Measurements from ENCODE around the gene TRIM14. TPM values are rescaled to one million over a fixed set of nuclear protein-coding genes. Genes with fewer than 3 reads are reported as not detected.
A peak's percentile ranks its signal among the peaks of the same experiment; 100 is the strongest.

TRIM14 gene
- total and polyA plus RNA-seq, 7 experiments from 2014 or later, result 54.1 to 114 (median 79.7) TPM

- intact Hi-C loops (cut with micrococcal nuclease), result loop anchor here (5.0 kb wide), 3 partner anchors 118 to 1683 kb away; partner anchors contain the start of genes ANP32B (in 1 of the 2), NCBP1 (in 1 of the 2), TSTD2 (in 1 of the 2) and ZNF367 (in 1 of the 2)
- no peak for DNase-seq
- Histone ChIP-seq H3K4me1 (ENCODE audit: control insufficient read depth in 2 of 2, insufficient read depth in 2 of 2, low read length in 2 of 2) (peaks cover 76 to 78% of the 10 kb centered on the region in 2 donors), H3K27me3 (ENCODE audit: control insufficient read depth in 2 of 2, insufficient read depth in 2 of 2, low read length in 2 of 2) (no peaks in the 10 kb centered on the region), H3K36me3 (ENCODE audit: control insufficient read depth in 2 of 3, insufficient read depth in 3 of 3, low read length in 3 of 3) (peaks cover 3 to 41% (median 4%) of the 10 kb centered on the region in 3 experiments), H3K4me3 (ENCODE audit: low read length) (no peak overlapping the region), H3K9me3 (ENCODE audit: control insufficient read depth in 2 of 3, low read length in 3 of 3) (no peaks in the 10 kb centered on the region), H3K27ac (ENCODE audit: low read depth, low read length) (peak overlapping the region; percentile 72)
- no peak for ATAC-seq
- H3K9me3 Mint-ChIP-seq, result peaks cover 0 to 4% (median 0%) of the 10 kb centered on the region in 11 donors
- H3K36me3 Mint-ChIP-seq, result peaks cover 13 to 61% (median 35%) of the 10 kb centered on the region in 5 donors
- peaks cover 47 to 96% (median 87%) of the 10 kb centered on the region in 7 donors for H3K4me1 Mint-ChIP-seq
- peak overlapping the region; percentile 37 to 77 (median 64) for H3K4me3 Mint-ChIP-seq
- CTCF ChIA-PET, result interaction anchor here (1.0 to 2.1 kb wide), 5 partner anchors 8 to 156 kb away, joined by 3 to 11 read pairs (median 5); partner anchors contain the start of genes NANS and TRIM14
- H3K27me3 Mint-ChIP-seq, result no peaks in the 10 kb centered on the region
- peak overlapping the region; percentile 87 to 99 (median 95) for H3K27ac Mint-ChIP-seq
- POLR2A ChIA-PET, result interaction anchor here (0.5 to 4.0 kb wide), 6 partner anchors 14 to 166 kb away, joined by 3 to 80 read pairs (median 11); partner anchors contain the start of genes CORO2A, TBC1D2 and TRIM14
These were observed 18.6 kb downstream of the TRIM14 start for GRCh38 chr9:98100456-98100855.

DNA sequence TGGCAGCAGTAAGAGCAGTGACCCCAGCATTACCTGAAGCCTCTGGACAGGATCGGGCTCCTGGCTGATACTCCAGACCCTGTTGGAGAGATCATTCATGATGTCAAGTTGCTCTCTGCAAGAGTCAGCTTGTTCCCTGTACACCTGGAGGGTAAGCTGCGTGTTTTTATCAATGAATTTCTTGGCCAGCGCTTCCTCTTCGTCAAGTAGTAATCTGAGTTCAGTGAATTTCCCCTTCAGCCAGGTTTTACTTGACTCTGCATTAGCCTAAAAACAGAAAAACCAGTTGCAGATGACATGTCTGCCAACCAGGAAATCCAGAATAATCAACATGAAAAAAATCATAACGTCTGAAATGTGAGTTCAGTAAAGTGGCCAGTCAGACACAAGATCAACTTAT is 19.1 kb downstream of the TRIM14 start:
- H3K4me3 ChIP-seq (ENCODE audit: low read length), result peak overlapping the region; percentile 10
- Mint-ChIP-seq H3K9me3 (peaks cover 0 to 4% (median 0%) of the 10 kb centered on the region in 11 donors), H3K4me1 (peaks cover 46 to 96% (median 87%) of the 10 kb centered on the region in 7 donors), H3K27me3 (no peaks in the 10 kb centered on the region), H3K27ac (peak overlapping the region; percentile 87 to 99 (median 95)), H3K4me3 (peak overlapping the region; percentile 53 to 86 (median 68)), H3K36me3 (peaks cover 17 to 60% (median 38%) of the 10 kb centered on the region in 5 donors)
- H3K36me3 ChIP-seq (ENCODE audit: control insufficient read depth in 2 of 3, insufficient read depth in 3 of 3, low read length in 3 of 3), result peaks cover 3 to 44% (median 4%) of the 10 kb centered on the region in 3 experiments
- no peak for ATAC-seq
- POLR2A ChIA-PET, result interaction anchor here (0.5 to 4.0 kb wide), 6 partner anchors 14 to 166 kb away, joined by 3 to 80 read pairs (median 11); partner anchors contain the start of genes CORO2A, TBC1D2 and TRIM14
- CTCF ChIA-PET, result interaction anchor here (1.0 to 2.1 kb wide), 3 partner anchors 19 to 157 kb away, joined by 3 to 6 read pairs (median 4); partner anchors contain the start of genes NANS and TRIM14
- H3K27ac ChIP-seq (ENCODE audit: low read depth, low read length), result peak overlapping the region; percentile 72
- peaks cover 70 to 75% of the 10 kb centered on the region in 2 donors for H3K4me1 ChIP-seq (ENCODE audit: control insufficient read depth in 2 of 2, insufficient read depth in 2 of 2, low read length in 2 of 2)
- no peaks in the 10 kb centered on the region for H3K9me3 ChIP-seq (ENCODE audit: control insufficient read depth in 2 of 3, low read length in 3 of 3)
- DNase-seq, result peak in 1 of 9 donors; percentile 39
- intact Hi-C loops (cut with micrococcal nuclease), result loop anchor here (5.0 kb wide), 3 partner anchors 118 to 1683 kb away; partner anchors contain the start of genes ANP32B (in 1 of the 2), NCBP1 (in 1 of the 2), TSTD2 (in 1 of the 2) and ZNF367 (in 1 of the 2)
- H3K27me3 ChIP-seq (ENCODE audit: control insufficient read depth in 2 of 2, insufficient read depth in 2 of 2, low read length in 2 of 2), result no peaks in the 10 kb centered on the region

DNA sequence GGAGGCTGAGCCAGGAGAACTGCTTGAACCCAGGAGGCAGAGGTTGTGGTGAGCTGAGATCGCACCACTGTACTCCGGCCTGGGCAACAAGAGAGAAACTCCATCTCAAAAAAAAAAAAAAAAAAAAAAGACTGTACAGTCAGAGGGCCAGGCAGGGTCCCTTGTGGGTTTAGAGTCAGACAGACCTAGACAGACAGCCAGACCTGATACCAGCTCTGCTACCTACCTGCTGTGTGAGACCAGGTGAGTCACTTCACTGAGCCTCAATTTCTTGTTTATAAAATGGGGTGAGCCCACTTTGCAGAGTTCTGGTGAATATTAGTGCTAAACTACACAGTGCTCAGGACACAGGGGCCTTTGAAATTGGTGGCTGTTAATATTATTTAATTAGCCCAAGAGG is 19.7 kb downstream of the TRIM14 start:
- no peaks in the 10 kb centered on the region for H3K9me3 ChIP-seq (ENCODE audit: control insufficient read depth in 2 of 3, low read length in 3 of 3)
- CTCF ChIA-PET, result interaction anchor here (1.0 to 2.1 kb wide), 2 partner anchors 19 to 157 kb away, joined by 3 to 6 read pairs; partner anchors contain the start of gene TRIM14
- peaks cover 14 to 61% (median 38%) of the 10 kb centered on the region in 5 donors for H3K36me3 Mint-ChIP-seq

DNA sequence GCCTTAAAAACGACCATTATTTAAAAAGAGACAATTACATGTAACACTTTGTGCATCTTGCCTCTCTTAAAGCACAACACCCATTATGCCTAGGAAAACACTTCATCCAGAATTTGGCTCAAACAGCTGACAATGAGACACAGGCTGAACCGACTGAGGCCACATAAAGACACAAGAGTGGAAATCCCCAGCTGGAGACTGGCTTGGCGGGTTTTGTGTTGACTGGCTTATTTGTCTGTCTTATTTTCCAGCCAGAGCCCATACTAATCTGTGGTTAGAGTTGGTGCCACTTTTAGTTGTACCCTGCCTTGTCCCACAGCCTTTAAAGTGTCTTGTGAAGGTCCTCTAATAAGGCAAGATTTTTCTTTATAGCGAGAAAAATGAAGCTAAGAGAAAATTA is 21.2 kb downstream of the TRIM14 start:
- Histone ChIP-seq H3K4me1 (ENCODE audit: control insufficient read depth in 2 of 2, insufficient read depth in 2 of 2, low read length in 2 of 2) (peaks cover 50 to 65% of the 10 kb centered on the region in 2 donors), H3K36me3 (ENCODE audit: control insufficient read depth in 2 of 3, insufficient read depth in 3 of 3, low read length in 3 of 3) (peaks cover 4 to 52% (median 6%) of the 10 kb centered on the region in 3 experiments), H3K4me3 (ENCODE audit: low read length) (peak overlapping the region; percentile 12), H3K27me3 (ENCODE audit: control insufficient read depth in 2 of 2, insufficient read depth in 2 of 2, low read length in 2 of 2) (no peaks in the 10 kb centered on the region), H3K27ac (ENCODE audit: low read depth, low read length) (peak overlapping the region; percentile 46), H3K9me3 (ENCODE audit: control insufficient read depth in 2 of 3, low read length in 3 of 3) (no peaks in the 10 kb centered on the region)
- ChIA-PET CTCF (interaction anchor here (1.0 to 2.1 kb wide), 3 partner anchors 19 to 24 kb away, joined by 3 to 9 read pairs (median 5); no protein-coding TSS in a partner anchor), POLR2A (interaction anchor here (0.9 to 7.8 kb wide), 10 partner anchors 8 to 176 kb away, joined by 3 to 73 read pairs (median 5); partner anchors contain the start of genes CORO2A, TBC1D2, TRIM14 and TRMO)
- Mint-ChIP-seq H3K27me3 (no peaks in the 10 kb centered on the region), H3K9me3 (peaks cover 0 to 1% (median 0%) of the 10 kb centered on the region in 11 donors), H3K36me3 (peaks cover 12 to 59% (median 46%) of the 10 kb centered on the region in 5 donors), H3K4me3 (peak overlapping the region in 7 of 10 donors; percentile 16 to 55 (median 28)), H3K27ac (peak overlapping the region; percentile 54 to 99 (median 94)), H3K4me1 (peaks cover 40 to 98% (median 87%) of the 10 kb centered on the region in 7 donors)
- intact Hi-C loops (cut with micrococcal nuclease), result loop anchor here in 1 of 2 donors (1.0 kb wide), 2 partner anchors 10 to 23 kb away; no protein-coding TSS in a partner anchor
- DNase-seq, result peak in 2 of 9 donors; percentile 51 to 54
- ATAC-seq, result no peak

More for the DNA sequence above, 19.7 kb downstream of the TRIM14 start:
- Mint-ChIP-seq H3K4me3 (peak overlapping the region in 9 of 10 donors; percentile 53 to 77 (median 67)), H3K27ac (peak overlapping the region; percentile 87 to 99 (median 95)), H3K4me1 (peaks cover 43 to 96% (median 87%) of the 10 kb centered on the region in 7 donors), H3K27me3 (no peaks in the 10 kb centered on the region), H3K9me3 (peaks cover 0 to 2% (median 0%) of the 10 kb centered on the region in 11 donors)
- DNase-seq (no peak), ATAC-seq (no peak)
- Histone ChIP-seq H3K27ac (ENCODE audit: low read depth, low read length) (peak overlapping the region; percentile 72), H3K4me3 (ENCODE audit: low read length) (peak overlapping the region; percentile 10), H3K27me3 (ENCODE audit: control insufficient read depth in 2 of 2, insufficient read depth in 2 of 2, low read length in 2 of 2) (no peaks in the 10 kb centered on the region), H3K36me3 (ENCODE audit: control insufficient read depth in 2 of 3, insufficient read depth in 3 of 3, low read length in 3 of 3) (peaks cover 4 to 49% (median 5%) of the 10 kb centered on the region in 3 experiments), H3K4me1 (ENCODE audit: control insufficient read depth in 2 of 2, insufficient read depth in 2 of 2, low read length in 2 of 2) (peaks cover 64 to 69% of the 10 kb centered on the region in 2 donors)
- intact Hi-C loops (cut with micrococcal nuclease), result no loop called here
- POLR2A ChIA-PET, result interaction anchor here (3.7 to 4.0 kb wide), 2 partner anchors 20 to 157 kb away, joined by 19 to 80 read pairs; partner anchors contain the start of genes TBC1D2 and TRIM14

- Mint-ChIP-seq H3K27ac (peak overlapping the region in 8 of 9 donors; percentile 54 to 97 (median 88)), H3K4me1 (peaks cover 39 to 94% (median 83%) of the 10 kb centered on the region in 7 donors), H3K36me3 (peaks cover 16 to 63% (median 45%) of the 10 kb centered on the region in 5 donors), H3K9me3 (peaks cover 0 to 1% (median 0%) of the 10 kb centered on the region in 11 donors), H3K4me3 (peak overlapping the region in 4 of 10 donors; percentile 18 to 47 (median 25)), H3K27me3 (no peaks in the 10 kb centered on the region)
- no peak for ATAC-seq
- Histone ChIP-seq H3K27ac (ENCODE audit: low read depth, low read length) (no peak overlapping the region), H3K4me1 (ENCODE audit: control insufficient read depth in 2 of 2, insufficient read depth in 2 of 2, low read length in 2 of 2) (peaks cover 36 to 51% of the 10 kb centered on the region in 2 donors), H3K27me3 (ENCODE audit: control insufficient read depth in 2 of 2, insufficient read depth in 2 of 2, low read length in 2 of 2) (no peaks in the 10 kb centered on the region), H3K4me3 (ENCODE audit: low read length) (no peak overlapping the region), H3K9me3 (ENCODE audit: control insufficient read depth in 2 of 3, low read length in 3 of 3) (no peaks in the 10 kb centered on the region), H3K36me3 (ENCODE audit: control insufficient read depth in 2 of 3, insufficient read depth in 3 of 3, low read length in 3 of 3) (peaks cover 4 to 52% (median 6%) of the 10 kb centered on the region in 3 experiments)
- intact Hi-C loops (cut with micrococcal nuclease), result no loop called here
- no peak for DNase-seq
- POLR2A ChIA-PET, result interaction anchor here (0.8 to 7.8 kb wide), 7 partner anchors 10 to 191 kb away, joined by 3 to 73 read pairs (median 6); partner anchors contain the start of gene TRIM14
- CTCF ChIA-PET, result no interaction called here
These were observed 22.9 kb downstream of the TRIM14 start for GRCh38 chr9:98096091-98096490.

DNA sequence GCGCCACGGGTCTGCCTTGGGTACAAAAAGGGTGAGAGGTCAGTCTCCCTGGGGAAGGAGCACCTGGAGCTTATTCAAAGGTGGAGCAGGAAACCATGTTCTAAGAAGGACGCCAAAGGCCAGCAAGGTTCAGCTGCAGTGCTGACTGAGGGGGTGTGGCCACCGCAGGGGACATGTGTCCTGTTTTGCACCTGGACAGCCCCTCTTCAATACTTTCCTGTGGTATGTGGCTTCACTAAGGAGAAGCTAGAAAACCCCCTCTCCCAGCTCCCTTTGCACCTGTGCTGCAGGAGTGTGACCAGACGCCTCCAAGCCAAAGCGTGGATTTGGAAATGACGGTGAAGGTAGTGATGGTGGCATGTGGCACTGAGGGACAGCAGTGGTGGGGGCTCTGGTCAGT is 23.6 kb downstream of the TRIM14 start:
- peak overlapping the region in 6 of 9 donors; percentile 45 to 97 (median 82) for H3K27ac Mint-ChIP-seq
- H3K4me1 Mint-ChIP-seq, result peaks cover 39 to 94% (median 84%) of the 10 kb centered on the region in 7 donors
- ChIA-PET POLR2A (interaction anchor here (0.8 to 7.8 kb wide), 6 partner anchors 11 to 175 kb away, joined by 3 to 73 read pairs (median 5); partner anchors contain the start of gene TRIM14), CTCF (no interaction called here)
- Histone ChIP-seq H3K27ac (ENCODE audit: low read depth, low read length) (no peak overlapping the region), H3K36me3 (ENCODE audit: control insufficient read depth in 2 of 3, insufficient read depth in 3 of 3, low read length in 3 of 3) (peaks cover 4 to 52% (median 6%) of the 10 kb centered on the region in 3 experiments), H3K9me3 (ENCODE audit: control insufficient read depth in 2 of 3, low read length in 3 of 3) (no peaks in the 10 kb centered on the region), H3K4me3 (ENCODE audit: low read length) (no peak overlapping the region), H3K4me1 (ENCODE audit: control insufficient read depth in 2 of 2, insufficient read depth in 2 of 2, low read length in 2 of 2) (peaks cover 31 to 51% of the 10 kb centered on the region in 2 donors), H3K27me3 (ENCODE audit: control insufficient read depth in 2 of 2, insufficient read depth in 2 of 2, low read length in 2 of 2) (no peaks in the 10 kb centered on the region)
- DNase-seq (no peak), ATAC-seq (no peak)
- H3K36me3 Mint-ChIP-seq, result peaks cover 16 to 61% (median 49%) of the 10 kb centered on the region in 5 donors
- H3K4me3 Mint-ChIP-seq, result no peak overlapping the region
- H3K27me3 Mint-ChIP-seq, result no peaks in the 10 kb centered on the region
- intact Hi-C loops (cut with micrococcal nuclease), result no loop called here
- H3K9me3 Mint-ChIP-seq, result peaks cover 0 to 1% (median 0%) of the 10 kb centered on the region in 11 donors
